GM19455 (cell line): ENCODE data around the gene TBX6.
A peak's percentile ranks its signal among the peaks of the same experiment; 100 is the strongest.
"Not testable (repeated sequence)": the region's sequence is repeated elsewhere in the genome, so short reads cannot be mapped to it uniquely, and the experiment has no call there.

Source experiments
- ATAC-seq: cut with Tn5 transposase; IDR thresholded peaks from one replicate; pipeline ENCODE4 v1.9.1; 2021; ENCODE audit not compliant: unreplicated experiment

Gene TBX6

GRCh38 chr16:30091474-30092372 lies at the start of gene TBX6:
Gene TBX6 (minus strand): TSS chr16:30091924. CDS start chr16:30091193, 731 bp downstream.
- ATAC-seq, result peak; percentile 62

GRCh38 chr16:30139583-30140481 lies 48.1 kb upstream of the TBX6 start:
- ATAC-seq, result no peak

GRCh38 chr16:30137897-30138296 lies 46.2 kb upstream of the TBX6 start:
- no peak for ATAC-seq

GRCh38 chr16:30136971-30137605 lies 45.4 kb upstream of the TBX6 start:
- ATAC-seq, result no peak

- ATAC-seq, result no peak
Observed at GRCh38 chr16:30132591-30132990, 40.9 kb upstream of the TBX6 start.

GRCh38 chr16:30131869-30132475 lies 40.2 kb upstream of the TBX6 start:
- ATAC-seq, result no peak

GRCh38 chr16:30127993-30128392 lies 36.3 kb upstream of the TBX6 start:
- no peak for ATAC-seq

GRCh38 chr16:30125690-30126089 lies 34.0 kb upstream of the TBX6 start:
- ATAC-seq, result not testable (repeated sequence)

- ATAC-seq, result no peak
Observed at GRCh38 chr16:30124985-30125379, 33.3 kb upstream of the TBX6 start.

- ATAC-seq, result no peak
Observed at GRCh38 chr16:30122604-30123160, 31.0 kb upstream of the TBX6 start.

- ATAC-seq, result no peak
Observed at GRCh38 chr16:30121741-30122571, 30.2 kb upstream of the TBX6 start.

GRCh38 chr16:30120340-30121105 lies 28.8 kb upstream of the TBX6 start:
- no peak for ATAC-seq

- ATAC-seq, result no peak
Observed at GRCh38 chr16:30119428-30119827, 27.7 kb upstream of the TBX6 start.

GRCh38 chr16:30117768-30118167 lies 26.0 kb upstream of the TBX6 start:
- no peak for ATAC-seq

GRCh38 chr16:30116291-30117207 lies 24.8 kb upstream of the TBX6 start:
- ATAC-seq, result no peak

GRCh38 chr16:30115238-30115637 lies 23.5 kb upstream of the TBX6 start:
- ATAC-seq, result no peak

- not testable (repeated sequence) for ATAC-seq
Observed at GRCh38 chr16:30114833-30115232, 23.1 kb upstream of the TBX6 start.

- no peak for ATAC-seq
Observed at GRCh38 chr16:30114411-30114810, 22.7 kb upstream of the TBX6 start.
